Parathyroid adenoma (tissue), 2 donors: ENCODE results near the gene FOXS1.
A peak's percentile ranks its signal among the peaks of the same experiment; 100 is the strongest.

Source experiments
- H2AFZ ChIP-seq: fragments of 300-600 bp; sonication (generic); one replicate; pipeline ENCODE4 v1.7.0; 2017; ENCODE audit warnings: antibody characterized with exemption, mild to moderate bottlenecking
- H3K27ac ChIP-seq: fragments of 300-600 bp; sonication (generic); one replicate; pipeline ENCODE4 v1.7.0; 2017
- H3K27me3 ChIP-seq: fragments of 300-600 bp; sonication (generic); one replicate; pipeline ENCODE4 v1.7.0; 2017; ENCODE audit warnings: low read length; ENCODE audit not compliant: control insufficient read depth, insufficient read depth
- H3K36me3 ChIP-seq: fragments of 300-600 bp; sonication (generic); one replicate; pipeline ENCODE4 v1.7.0; 2017; ENCODE audit warnings: low read length; ENCODE audit not compliant: control insufficient read depth, insufficient read depth
- H3K4me1 ChIP-seq: fragments of 300-600 bp; sonication (generic); one replicate; pipeline ENCODE4 v1.7.0; 2017; ENCODE audit warnings: control low read depth
- H3K4me2 ChIP-seq: fragments of 300-600 bp; sonication (generic); one replicate; pipeline ENCODE4 v1.7.0; 2017; ENCODE audit warnings: low read length
- H3K4me3 ChIP-seq: fragments of 300-600 bp; sonication (generic); one replicate; pipeline ENCODE4 v1.7.0; 2017; ENCODE audit warnings: low read depth, low read length
- H3K79me2 ChIP-seq: fragments of 300-600 bp; sonication (generic); one replicate; pipeline ENCODE4 v1.7.0; 2017; ENCODE audit warnings: control low read depth
- H3K9ac ChIP-seq: fragments of 300-600 bp; sonication (generic); one replicate; pipeline ENCODE4 v1.7.0; 2017; ENCODE audit warnings: mild to moderate bottlenecking
- H3K9me3 ChIP-seq: fragments of 300-600 bp; sonication (generic); one replicate; pipeline ENCODE4 v1.7.0; 2017; ENCODE audit warnings: low read length; ENCODE audit not compliant: control insufficient read depth
- CTCF ChIP-seq: fragments of 300-600 bp; sonication (generic); IDR thresholded peaks from one replicate; pipeline ENCODE4 v1.7.0; 2017; ENCODE audit warnings: antibody characterized with exemption, mild to moderate bottlenecking
- donor health status: primary hyperparathyroidism.

FOXS1 gene

GRCh38 chr20:31870726-31871617, 25.6 kb upstream of the FOXS1 start:
- peak overlapping the region; percentile 92 for H2AFZ ChIP-seq
- no peak for TF ChIP-seq CTCF

GRCh38 chr20:31869942-31870725, 24.7 kb upstream of the FOXS1 start, which contains the start of the genes DUSP15 and TTLL9:
Gene DUSP15 (minus strand): TSS chr20:31870527. CDS start chr20:31870337, 190 bp downstream.
Gene TTLL9 (plus strand): TSS chr20:31870634. CDS start chr20:31871127, 493 bp downstream.
- Histone ChIP-seq H2AFZ (peak within 1 kb of the TSS; percentile 92), H3K9me3 (no peaks in the 10 kb centered on the region), H3K27ac (peak within 1 kb of the TSS; percentile 92), H3K36me3 (no peaks in the 10 kb centered on the region), H3K4me1 (peaks cover 24% of the 10 kb centered on the region), H3K27me3 (no peaks in the 10 kb centered on the region), H3K4me2 (peak within 1 kb of the TSS; percentile 90), H3K4me3 (peak within 1 kb of the TSS; percentile 71), H3K9ac (peak within 1 kb of the TSS; percentile 94), H3K79me2 (peaks cover 17% of the 10 kb centered on the region)
- TF ChIP-seq CTCF: no peak

More at GRCh38 chr20:31870726-31871617, 25.6 kb upstream of the FOXS1 start:
- Histone ChIP-seq H3K79me2 (peaks cover 17% of the 10 kb centered on the region), H3K4me2 (peak overlapping the region; percentile 90), H3K4me3 (peak overlapping the region; percentile 71), H3K36me3 (no peaks in the 10 kb centered on the region), H3K9me3 (no peaks in the 10 kb centered on the region), H3K9ac (peak overlapping the region; percentile 94), H3K4me1 (peaks cover 24% of the 10 kb centered on the region), H3K27me3 (no peaks in the 10 kb centered on the region), H3K27ac (peak overlapping the region; percentile 92)

- Histone ChIP-seq H2AFZ (peak overlapping the region; percentile 92), H3K36me3 (no peaks in the 10 kb centered on the region), H3K9me3 (no peaks in the 10 kb centered on the region), H3K27me3 (no peaks in the 10 kb centered on the region), H3K9ac (peak overlapping the region; percentile 94), H3K27ac (peak overlapping the region; percentile 92), H3K79me2 (peaks cover 17% of the 10 kb centered on the region), H3K4me3 (peak overlapping the region; percentile 71), H3K4me2 (peak overlapping the region; percentile 90), H3K4me1 (peaks cover 24% of the 10 kb centered on the region)
- TF ChIP-seq CTCF: no peak
Measured at GRCh38 chr20:31869673-31869941, 24.2 kb upstream of the FOXS1 start.

GRCh38 chr20:31868853-31869672, 23.7 kb upstream of the FOXS1 start:
- Histone ChIP-seq H3K27ac (peak overlapping the region; percentile 92), H3K4me3 (peak overlapping the region; percentile 71), H3K4me1 (peaks cover 24% of the 10 kb centered on the region), H3K27me3 (no peaks in the 10 kb centered on the region), H3K4me2 (peak overlapping the region; percentile 90), H3K79me2 (peaks cover 17% of the 10 kb centered on the region), H3K9ac (peak overlapping the region; percentile 94), H3K9me3 (no peaks in the 10 kb centered on the region), H3K36me3 (no peaks in the 10 kb centered on the region), H2AFZ (peak overlapping the region; percentile 92)
- TF ChIP-seq CTCF: no peak
